Fibroblast of villous mesenchyme (primary cell): ENCODE results near the gene PARN. TPM values are rescaled to one million over a fixed set of nuclear protein-coding genes. Genes with fewer than 3 reads are reported as not detected.
"Not testable (repeated sequence)": the region's sequence is repeated elsewhere in the genome, so short reads cannot be mapped to it uniquely, and the experiment has no call there.

Experiments
- DNase-seq: peaks from one replicate; pipeline ENCODE4 v3.0.0-alpha.2; 2010; ENCODE audit warnings: low read depth
- H3K4me3 ChIP-seq: 2 replicates; pipeline ENCODE4 v1.5.1; 2011; ENCODE audit warnings: low read depth, mild to moderate bottlenecking, low read length
- CTCF ChIP-seq: IDR thresholded peaks from 2 replicates; pipeline ENCODE4 v1.5.1; 2012; ENCODE audit warnings: low read depth, mild to moderate bottlenecking, low read length; ENCODE audit not compliant: insufficient read depth
- total RNA-seq: library from RNA; depleted of rRNA; stranded (reverse); fragments of >200 nt; gene quantifications from 2 replicates; pipeline ENCODE4 v1.2.3, GENCODE V29; 2012

PARN gene
- total RNA-seq, 1 donor: 35.4 TPM

- TF ChIP-seq CTCF: no peak
- no peak overlapping the region for H3K4me3 ChIP-seq
- no peak for DNase-seq
These were observed 222.2 kb downstream of the PARN start for GRCh38 chr16:14407786-14408399.

DNA sequence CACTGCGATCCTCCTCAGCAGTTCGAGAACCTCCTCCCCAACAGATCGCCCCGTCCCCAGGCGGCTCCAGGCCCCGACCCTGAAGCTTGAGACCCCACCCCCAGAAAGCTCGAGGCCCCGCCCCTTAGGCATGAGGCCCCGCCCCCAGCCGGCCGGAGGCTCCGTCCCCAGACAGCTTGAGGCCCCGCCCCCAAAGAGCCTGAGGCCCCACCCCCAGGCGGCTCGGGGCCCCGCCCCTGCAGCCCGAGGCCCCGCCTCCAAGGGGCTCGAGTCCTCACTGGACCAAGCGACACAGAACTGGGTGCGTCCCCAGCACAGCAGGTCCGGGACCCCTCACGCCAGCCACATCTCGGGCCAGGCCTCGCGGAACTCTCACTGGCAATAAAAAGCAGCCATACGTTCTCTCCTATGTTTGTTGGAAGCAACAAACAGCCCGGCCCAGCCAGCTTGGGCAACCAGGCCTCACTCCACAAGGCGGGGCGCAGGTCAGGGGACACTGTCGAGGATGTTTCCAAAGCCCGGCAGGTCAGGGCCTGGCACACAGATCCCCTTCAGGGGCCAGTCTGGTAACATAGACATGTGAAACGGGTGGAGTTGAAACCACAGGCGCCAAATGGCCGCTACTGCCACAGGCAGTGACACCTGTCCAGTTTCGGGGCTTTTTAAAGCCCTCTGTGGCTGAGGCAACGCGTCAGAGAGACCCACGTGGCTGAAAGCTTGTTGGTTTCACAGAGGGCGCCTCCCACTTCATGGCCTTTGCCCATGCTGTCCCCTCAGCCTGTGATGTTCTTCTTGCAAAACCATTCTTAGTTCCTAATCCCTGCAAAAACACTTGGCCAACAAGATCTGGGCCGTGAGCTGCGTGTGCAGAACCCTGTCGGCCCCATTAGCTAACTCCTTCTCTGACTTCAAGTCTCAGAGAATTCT lies 224.2 kb downstream of the PARN start:
- no peak overlapping the region for H3K4me3 ChIP-seq
- DNase-seq: peak; percentile 50
- no peak for TF ChIP-seq CTCF

- DNase-seq, H3K4me3 ChIP-seq: not testable (repeated sequence)
These were observed 227.1 kb downstream of the PARN start for GRCh38 chr16:14403001-14403389.

GRCh38 chr16:14402114-14403000 lies 227.7 kb downstream of the PARN start:
- not testable (repeated sequence) for DNase-seq, H3K4me3 ChIP-seq

DNA sequence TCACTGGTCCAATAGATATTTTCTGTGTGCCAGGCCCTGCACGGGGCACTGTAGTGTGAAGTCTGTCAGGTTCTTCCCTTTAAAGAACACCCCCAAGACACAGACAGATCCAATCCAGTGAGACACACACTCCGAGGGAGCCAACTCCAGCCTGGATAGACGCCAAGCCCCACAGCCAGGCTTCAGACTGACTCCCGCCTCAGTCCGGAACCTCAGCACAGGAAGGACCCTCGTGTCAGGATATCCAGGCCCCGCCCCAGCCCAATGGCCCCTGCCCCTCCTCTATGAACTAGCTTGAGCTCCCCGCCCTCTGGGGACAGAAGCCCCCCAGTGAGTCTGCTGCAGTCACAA lies 228.4 kb downstream of the PARN start:
- H3K4me3 ChIP-seq, DNase-seq: not testable (repeated sequence)

GRCh38 chr16:14400978-14401710 lies 228.9 kb downstream of the PARN start:
- H3K4me3 ChIP-seq, DNase-seq: not testable (repeated sequence)

GRCh38 chr16:14400285-14400977 lies 229.6 kb downstream of the PARN start:
- no peak overlapping the region for H3K4me3 ChIP-seq
- no peak for DNase-seq
- TF ChIP-seq CTCF: no peak
